Measurements from ENCODE around the gene KIAA1958. TPM values are rescaled to one million over a fixed set of nuclear protein-coding genes. Genes with fewer than 3 reads are reported as not detected.

The KIAA1958 gene
- total and polyA plus RNA-seq, 2 of the 8 experiments (the other 6 are each of a cell fraction or from before 2014, with no cell fraction given): 11.4 to 43.8 TPM

DNA sequence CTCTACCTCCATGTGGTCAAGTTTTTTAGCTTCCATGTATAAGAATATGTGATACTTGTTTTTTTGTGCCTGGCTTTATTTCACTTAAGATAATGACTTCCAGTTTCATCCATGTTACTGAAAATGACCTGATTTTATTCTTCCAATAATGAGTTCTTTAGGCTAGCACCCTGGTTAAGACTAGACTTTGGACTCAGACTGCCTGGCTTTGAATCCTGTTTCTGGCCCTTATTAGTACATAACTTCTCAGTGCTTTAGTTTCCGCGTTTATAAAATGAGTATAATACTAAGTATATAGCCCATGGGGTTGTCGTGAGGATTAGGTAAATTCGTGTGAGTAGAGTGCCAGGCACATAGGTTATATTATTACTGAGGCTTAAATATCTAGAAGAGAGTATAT lies 18.5 kb downstream of the KIAA1958 start:
- Histone ChIP-seq H3K14ac (ENCODE audit: insufficient read length) (no peak overlapping the region), H3K79me2 (ENCODE audit: control insufficient read depth in 1 of 2, insufficient read depth in 2 of 2, low read length in 2 of 2) (peaks cover 8 to 95% of the 10 kb centered on the region in 2 experiments; a peak in 3 of 4 replicates), H3K9me3 (ENCODE audit: insufficient read depth in 2 of 2, low read depth in 1 of 2, low read length in 1 of 2) (no peaks in the 10 kb centered on the region), H3K56ac (replicated peaks; ENCODE audit: insufficient read length, low read depth, low read length) (no peak overlapping the region), H2BK20ac (ENCODE audit: low read length) (no peak overlapping the region), H3K9ac (replicated peaks in 1 of 4; ENCODE audit: extremely low read depth in 1 of 4, low read depth in 3 of 4, low read length in 3 of 4) (no peak overlapping the region), H3K27ac (ENCODE audit: low read depth, low read length) (no peak overlapping the region), H3K23ac (ENCODE audit: insufficient read length) (no peak overlapping the region), H4K91ac (replicated peaks; ENCODE audit: insufficient read length, low read length) (no peak overlapping the region), H4K8ac (ENCODE audit: extremely low read depth, insufficient read depth, low read length) (no peak overlapping the region), H2BK5ac (ENCODE audit: low read depth, low read length) (no peak overlapping the region), H4K5ac (ENCODE audit: insufficient read length, low read depth, low read length) (no peak overlapping the region), H3K36me3 (ENCODE audit: control insufficient read depth in 2 of 4, insufficient read depth in 4 of 4, low read length in 3 of 4) (no peaks in the 10 kb centered on the region), H2BK120ac (replicated peaks; ENCODE audit: low read depth, low read length) (no peak overlapping the region), H3K4ac (replicated peaks; ENCODE audit: insufficient read length, low read depth, low read length) (no peak overlapping the region), H4K20me1 (replicated peaks in 1 of 2; ENCODE audit: control insufficient read depth in 1 of 2, insufficient read depth in 2 of 2, low read length in 2 of 2) (peaks cover 0 to 6% of the 10 kb centered on the region in 2 experiments), H2BK15ac (ENCODE audit: low read length) (no peak overlapping the region), H2BK12ac (ENCODE audit: low read depth, low read length) (no peak overlapping the region), H3K79me1 (ENCODE audit: low read depth, low read length) (peaks cover 5% of the 10 kb centered on the region; the same call in 1 of the 2 replicates), H2AFZ (ENCODE audit: low read length) (no peak overlapping the region), H3K4me2 (ENCODE audit: insufficient read depth in 1 of 2, low read depth in 2 of 2, low read length in 2 of 2) (no peak overlapping the region), H3K23me2 (ENCODE audit: low read depth, low read length) (no peaks in the 10 kb centered on the region), H3K4me3 (ENCODE audit: extremely low read depth in 1 of 4, insufficient read depth in 2 of 4, low read depth in 3 of 4, low read length in 4 of 4) (no peak overlapping the region), H3K27me3 (replicated peaks in 1 of 4; ENCODE audit: control insufficient read depth in 3 of 4, extremely low read depth in 1 of 4, insufficient read depth in 3 of 4, low read length in 3 of 4) (no peaks in the 10 kb centered on the region), H3K18ac (ENCODE audit: extremely low read depth, low read length) (no peak overlapping the region), H2AK5ac (ENCODE audit: low read depth, low read length) (no peak overlapping the region), H3K4me1 (replicated peaks in 1 of 4; ENCODE audit: control insufficient read depth in 3 of 4, insufficient read depth in 4 of 4, low read length in 3 of 4) (peaks cover 0 to 8% (median 1%) of the 10 kb centered on the region in 4 experiments; a peak in 4 of 7 replicates)
- TF ChIP-seq, protein P1, sequence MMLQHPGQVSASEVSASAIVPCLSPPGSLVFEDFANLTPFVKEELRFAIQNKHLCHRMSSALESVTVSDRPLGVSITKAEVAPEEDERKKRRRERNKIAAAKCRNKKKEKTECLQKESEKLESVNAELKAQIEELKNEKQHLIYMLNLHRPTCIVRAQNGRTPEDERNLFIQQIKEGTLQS (IDR thresholded peaks at IDR 0.05; ENCODE audit: insufficient read depth, low read depth, low read length): no peak
- TF ChIP-seq TAF1 (IDR thresholded peaks at IDR 0.05; ENCODE audit: low read depth, low read length) (no peak), YY1 (IDR thresholded peaks at IDR 0.05; ENCODE audit: low read depth, low read length) (no peak), BRCA1 (IDR thresholded peaks at IDR 0.05; ENCODE audit: low read depth, low read length) (no peak), TBP (IDR thresholded peaks at IDR 0.05; ENCODE audit: low read depth, low read length) (no peak), SIN3A (conservative IDR thresholded peaks at IDR 0.05 in 1 of 2, IDR thresholded peaks at IDR 0.05 in 1 of 2; ENCODE audit: low read depth in 1 of 2, low read length in 2 of 2) (no peak), NRF1 (IDR thresholded peaks at IDR 0.05; ENCODE audit: low read depth, low read length) (no peak), JUND (IDR thresholded peaks at IDR 0.05; ENCODE audit: low read length) (no peak)
- 89% methylated on average over 4 of the region's 4 CpGs; no CpG with 5 or more reads in 1 of the 2 experiments for WGBS, 2 experiments (ENCODE audit: extremely low coverage in 1 of 2, insufficient coverage in 1 of 2, insufficient read length in 1 of 2, insufficient replicate concordance in 2 of 2, low coverage in 1 of 2, low lambda C conversion rate in 2 of 2, missing lambda C conversion rate in 1 of 2)
- FAIRE-seq: no peak
- ChIA-PET CTCF (ENCODE audit: partially characterized antibody) (interaction anchor here (0.6 to 1.9 kb wide), 3 partner anchors 9 to 243 kb away, joined by 3 to 4 read pairs (median 4); no protein-coding TSS in a partner anchor), POLR2A (ENCODE audit: partially characterized antibody) (interaction anchor here (1.1 kb wide), 1 partner anchor 19 kb away, joined by 3 read pairs; the partner anchor contains the start of gene KIAA1958)
- no peak for DNase-seq (ENCODE audit: low read depth in 1 of 2, low spot score in 2 of 2)

All from H1 (cell line).